Stromal cell of bone marrow (primary cell): ENCODE measurements around the gene C8B.

Experiments
- DNase-seq: peaks from one replicate; pipeline ENCODE4 v3.0.0-alpha.2; 2012; ENCODE audit warnings: low read depth

C8B gene

GRCh38 chr1:56965916-56966697 lies at the start of gene C8B:
C8B (minus strand) TSS chr1:56966015; CDS start chr1:56965948, 67 bp downstream.
- no peak for DNase-seq

- DNase-seq: no peak
Observed at GRCh38 chr1:57015071-57015470, 49.3 kb upstream of the C8B start.

- no peak for DNase-seq
Observed at GRCh38 chr1:57013522-57013921, 47.7 kb upstream of the C8B start.

GRCh38 chr1:57012315-57012714 lies 46.5 kb upstream of the C8B start:
- DNase-seq: no peak

- no peak for DNase-seq
Observed at GRCh38 chr1:57010511-57010910, 44.7 kb upstream of the C8B start.

GRCh38 chr1:57007948-57008347 lies 42.1 kb upstream of the C8B start:
- peak; percentile 7 for DNase-seq

- DNase-seq: no peak
Observed at GRCh38 chr1:57007472-57007871, 41.7 kb upstream of the C8B start.

- no peak for DNase-seq
Observed at GRCh38 chr1:57003398-57004139, 37.8 kb upstream of the C8B start.

GRCh38 chr1:56995414-56996100 lies 29.7 kb upstream of the C8B start:
- no peak for DNase-seq

- no peak for DNase-seq
Observed at GRCh38 chr1:56993475-56993874, 27.7 kb upstream of the C8B start.

- DNase-seq: no peak
Observed at GRCh38 chr1:56992318-56993125, 26.7 kb upstream of the C8B start.

GRCh38 chr1:56991576-56991975 lies 25.8 kb upstream of the C8B start:
- no peak for DNase-seq

GRCh38 chr1:56986397-56986796 lies 20.6 kb upstream of the C8B start:
- no peak for DNase-seq

GRCh38 chr1:56985857-56986256 lies 20.0 kb upstream of the C8B start:
- DNase-seq: no peak

- DNase-seq: no peak
Observed at GRCh38 chr1:56983484-56983883, 17.7 kb upstream of the C8B start.

- no peak for DNase-seq
Observed at GRCh38 chr1:56979986-56980755, 14.4 kb upstream of the C8B start.

DNA sequence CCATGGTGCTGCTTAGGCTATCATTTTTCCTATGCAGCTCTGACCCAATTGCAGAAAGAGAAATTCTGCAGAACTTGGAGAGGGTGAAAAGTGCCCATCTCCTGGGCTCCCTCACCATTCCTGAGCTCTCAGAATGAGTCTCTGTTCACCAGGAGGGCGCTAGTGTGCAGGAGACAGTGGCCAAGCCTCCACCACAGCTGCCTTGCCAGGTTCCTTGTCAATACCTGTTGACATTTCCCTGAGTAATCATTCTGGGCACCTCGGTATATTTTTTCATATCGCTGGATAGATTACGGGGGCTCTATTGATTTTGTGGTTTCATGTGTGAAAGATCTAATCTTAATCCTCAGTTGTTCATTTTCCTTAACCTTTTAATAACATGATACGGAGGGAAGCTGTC lies 13.0 kb upstream of the C8B start:
- DNase-seq: no peak

DNA sequence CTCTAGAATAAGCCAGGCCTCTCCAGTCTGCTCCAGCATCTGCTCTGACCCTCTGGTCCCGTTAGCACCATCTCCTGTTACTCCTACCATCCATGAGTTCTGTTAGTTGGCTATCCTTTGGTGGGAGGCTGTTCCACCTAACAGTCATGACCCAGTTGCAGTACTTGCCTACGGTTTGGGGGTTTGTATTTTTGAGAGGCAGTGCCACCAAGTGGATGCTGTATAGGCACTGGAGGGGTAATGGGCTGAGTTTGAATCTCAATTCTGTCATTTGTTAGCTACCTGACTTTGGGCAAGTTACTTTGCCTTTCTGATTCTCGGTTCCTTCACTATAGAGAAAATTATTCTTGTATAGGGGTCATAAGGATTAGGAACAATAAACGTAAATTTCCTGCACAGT lies 12.1 kb upstream of the C8B start:
- no peak for DNase-seq

DNA sequence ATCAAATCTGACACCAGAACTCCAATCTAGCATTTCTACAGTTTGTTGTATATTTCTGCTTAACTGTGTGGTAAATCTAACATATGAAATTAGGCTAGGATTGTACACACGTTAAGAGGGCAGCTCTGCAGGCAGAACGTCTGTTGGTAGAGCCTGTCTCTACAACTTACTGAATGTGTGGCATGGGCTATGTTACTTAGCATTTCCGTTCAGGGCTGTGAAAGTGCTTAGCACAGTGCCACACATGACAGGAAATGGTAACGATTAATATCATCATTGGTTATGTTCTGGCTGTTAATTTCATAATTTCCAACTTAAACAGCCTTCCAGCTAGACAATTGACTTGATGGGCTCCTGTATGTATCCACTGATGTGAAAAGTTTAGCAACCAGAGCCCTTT lies 9.6 kb upstream of the C8B start:
- DNase-seq: no peak

GRCh38 chr1:56973923-56974742 lies 8.3 kb upstream of the C8B start:
- DNase-seq: no peak
